Endothelial cell of umbilical vein (primary cell): ENCODE measurements around the gene EDRF1. TPM values are rescaled to one million over a fixed set of nuclear protein-coding genes. Genes with fewer than 3 reads are reported as not detected.

Source experiments
- BruUV-seq: library from RNA; stranded (reverse); fragments of 400-500 nt; replicated peaks from 2 replicates; lab custom pipeline; 2021; lab: Mats Ljungman, UMichigan
- CTCF ChIA-PET: fragments of 300-600, 350-600 bp; sonication (Branson Sonifier 250); formaldehyde crosslinking; loops from one replicate; lab custom pipeline; 2021; ENCODE audit warnings: antibody characterized with exemption, inconsistent platforms; lab: Charles Lee
- POLR2A ChIA-PET: fragments of 300-600, 350-600 bp; sonication (Branson Sonifier 250); formaldehyde crosslinking; loops from one replicate; lab custom pipeline; 2021; ENCODE audit warnings: antibody characterized with exemption, inconsistent platforms; lab: Charles Lee
- DNase-seq: peaks from one replicate; pipeline ENCODE4 v3.0.0-alpha.2; 2011; ENCODE audit warnings: low read depth, low spot score
- FAIRE-seq: peaks from 2 replicates; lab custom pipeline; 2011; peaks lifted over from hg19 to GRCh38; lab: Jason Lieb, UNC
- H2AFZ ChIP-seq: 2 replicates; pipeline ENCODE4 v1.6.0; 2012; ENCODE audit warnings: low read depth, low read length, control low read depth, inconsistent platforms
- H3K27ac ChIP-seq: 2 replicates; pipeline ENCODE4 v1.5.1; 2011; ENCODE audit warnings: low read depth, mild to moderate bottlenecking, control low read depth, low read length, moderate library complexity; ENCODE audit not compliant: insufficient read depth
- H3K27me3 ChIP-seq, 2 experiments: 2 replicates each; pipeline versions ENCODE4 v1.6.0 to v1.6.1; 2011; ENCODE audit warnings: low read length in 2 of 2, mixed read lengths in 1 of 2; ENCODE audit not compliant: control insufficient read depth in 2 of 2, insufficient read depth in 2 of 2
- H3K36me3 ChIP-seq, 2 experiments: 2 replicates in 1 of 2; 3 replicates in 1 of 2; pipeline ENCODE4 v1.5.1; 2011; ENCODE audit warnings: low read length in 2 of 2, mild to moderate bottlenecking in 1 of 2, moderate library complexity in 1 of 2; ENCODE audit not compliant: control insufficient read depth in 2 of 2, insufficient read depth in 2 of 2; ENCODE audit errors: extremely low read depth in 1 of 2
- H3K4me1 ChIP-seq: 3 replicates; pipeline ENCODE4 v1.5.1; 2011; ENCODE audit warnings: mild to moderate bottlenecking, low read length; ENCODE audit not compliant: control insufficient read depth, insufficient read depth; ENCODE audit errors: extremely low read depth
- H3K4me2 ChIP-seq: 2 replicates; pipeline ENCODE4 v1.6.1; 2011; ENCODE audit warnings: low read length, control low read depth, mixed read lengths; ENCODE audit not compliant: insufficient read depth
- H3K4me3 ChIP-seq, 3 experiments: fragments of 200-600 bp in 1 of 3; sonication (generic), shearing (Covaris generic) in 1 of 3; replicated peaks in 1 of 3; 2 replicates each; pipeline ENCODE4 v1.5.1; 2011 to 2016; ENCODE audit warnings: control low read depth in 3 of 3, low read length in 3 of 3, mild to moderate bottlenecking in 2 of 3, inconsistent platforms in 1 of 3, low read depth in 1 of 3, moderate library complexity in 1 of 3; ENCODE audit not compliant: insufficient read depth in 1 of 3
- H3K79me2 ChIP-seq: 2 replicates; pipeline ENCODE4 v1.6.0; 2012; ENCODE audit warnings: low read length, inconsistent platforms; ENCODE audit not compliant: control insufficient read depth, insufficient read depth
- H3K9ac ChIP-seq: replicated peaks from 2 replicates; pipeline ENCODE3; 2011; ENCODE audit warnings: low read length, control low read depth; ENCODE audit not compliant: insufficient read depth; ENCODE audit errors: extremely low read depth
- H3K9me1 ChIP-seq: replicated peaks from 3 replicates; pipeline ENCODE4 v1.6.0; 2011; ENCODE audit warnings: mild to moderate bottlenecking, low read length; ENCODE audit not compliant: control insufficient read depth, insufficient read depth; ENCODE audit errors: extremely low read depth
- H3K9me3 ChIP-seq: replicated peaks from 2 replicates; pipeline ENCODE4 v1.5.1; 2012; ENCODE audit warnings: low read length, inconsistent platforms; ENCODE audit not compliant: control insufficient read depth, insufficient read depth
- H4K20me1 ChIP-seq: replicated peaks from 2 replicates; pipeline ENCODE3; 2011; ENCODE audit warnings: mild to moderate bottlenecking, low read length; ENCODE audit not compliant: control insufficient read depth, insufficient read depth; ENCODE audit errors: extremely low read depth
- EZH2 ChIP-seq: IDR thresholded peaks from 2 replicates; pipeline ENCODE4 v1.6.1; 2012; ENCODE audit warnings: borderline replicate concordance, low read depth, mild to moderate bottlenecking, moderate library complexity, low read length, inconsistent platforms; ENCODE audit not compliant: severe bottlenecking
- FOS ChIP-seq: IDR thresholded peaks from 2 replicates; pipeline ENCODE4 v1.6.1; 2011; ENCODE audit warnings: mild to moderate bottlenecking, low read length, moderate library complexity, borderline replicate concordance; ENCODE audit not compliant: insufficient read depth
- GATA2 ChIP-seq: IDR thresholded peaks from 2 replicates; pipeline ENCODE4 v1.7.0; 2011; ENCODE audit warnings: low read depth, mild to moderate bottlenecking, moderate library complexity, mixed read lengths, low read length; ENCODE audit not compliant: insufficient read length, insufficient read depth
- JUN ChIP-seq: IDR thresholded peaks from 2 replicates; pipeline ENCODE4 v1.6.1; 2011; ENCODE audit warnings: borderline replicate concordance, low read depth; ENCODE audit not compliant: insufficient read length, insufficient read depth
- MYC ChIP-seq: IDR thresholded peaks from one replicate; pipeline ENCODE4 v1.6.1; 2011; ENCODE audit warnings: mild to moderate bottlenecking, low read depth, low read length
- POLR2A ChIP-seq: IDR thresholded peaks from 2 replicates; pipeline ENCODE4 v1.6.1; 2012; ENCODE audit warnings: low read depth, mild to moderate bottlenecking, control low read depth, low read length
- POLR2AphosphoS5 ChIP-seq: IDR thresholded peaks from 2 replicates; pipeline ENCODE4 v1.6.1; 2012; ENCODE audit warnings: low read depth, mild to moderate bottlenecking, control low read depth, low read length, moderate library complexity; ENCODE audit not compliant: insufficient read depth
- dilution Hi-C: fragments of 300-500 bp; cut with MboI; formaldehyde crosslinking; loops from one replicate; pipeline ENCODE4 v1.15.0; 2019; ENCODE audit warnings: low sequenced_read_pairs; ENCODE audit not compliant: extremely low pct_ligation_motif_present
- intact Hi-C: fragments of 100-400 bp; cut with micrococcal nuclease; formaldehyde crosslinking; loops from one replicate; pipeline ENCODE4 v1.10.0; 2022
- polyA plus RNA-seq, 4 experiments: library from polyadenylated mRNA; depleted of rRNA in 3 of 4; stranded (reverse) in 3 of 4; unstranded in 1 of 4; fragments of >200 nt; gene quantifications; 2 replicates each; pipeline versions ENCODE4 v1.2.1 to v1.2.3, GENCODE V29; 2011 to 2012; ENCODE audit warnings: missing spikeins in 1 of 4
- total RNA-seq: library from RNA; stranded (reverse); gene quantifications from 2 replicates; pipeline ENCODE4 v1.2.3, GENCODE V29; 2021
- TF ChIP-seq, protein P1 (sequence below), 2 donors: IDR thresholded peaks; 1 replicate in 1 of 2; 2 replicates in 1 of 2; pipeline ENCODE4 v1.5.1; 2011; ENCODE audit warnings: low read length in 2 of 2, mild to moderate bottlenecking in 2 of 2, moderate library complexity in 2 of 2, control low read depth in 1 of 2, inconsistent platforms in 1 of 2, low read depth in 1 of 2; ENCODE audit not compliant: insufficient read depth in 1 of 2; ENCODE audit errors: extremely low read depth in 1 of 2
- TF ChIP-seq, protein P2 (sequence below): IDR thresholded peaks from 2 replicates; pipeline ENCODE4 v1.6.1; 2011; ENCODE audit not compliant: insufficient read depth, insufficient read length

Gene EDRF1
- total and polyA plus RNA-seq, 2 donors (not counting 3 experiments of a cell fraction or from before 2014, with no cell fraction given): 11.6 to 27.8 TPM

GRCh38 chr10:125812128-125812750 is 92.7 kb downstream of the EDRF1 start:
- dilution Hi-C loops: no loop called here
- Histone ChIP-seq H3K4me2 (no peak overlapping the region), H3K9me1 (no peaks in the 10 kb centered on the region), H3K9ac (no peak overlapping the region), H3K27me3 (no peaks in the 10 kb centered on the region), H3K36me3 (peaks cover 5 to 6% of the 10 kb centered on the region in 2 experiments), H3K27ac (no peak overlapping the region), H3K4me1 (no peaks in the 10 kb centered on the region), H2AFZ (no peak overlapping the region), H3K79me2 (no peaks in the 10 kb centered on the region), H3K9me3 (no peaks in the 10 kb centered on the region), H4K20me1 (no peaks in the 10 kb centered on the region), H3K4me3 (no peak overlapping the region)
- intact Hi-C loops: no loop called here
- ChIA-PET CTCF (no interaction called here), POLR2A (no interaction called here)
- FAIRE-seq (no peak), DNase-seq (no peak)
- TF ChIP-seq EZH2 (no peak), POLR2AphosphoS5 (no peak), FOS (no peak), JUN (no peak), MYC (no peak), GATA2 (no peak), POLR2A (no peak)
- TF ChIP-seq, protein P1, sequence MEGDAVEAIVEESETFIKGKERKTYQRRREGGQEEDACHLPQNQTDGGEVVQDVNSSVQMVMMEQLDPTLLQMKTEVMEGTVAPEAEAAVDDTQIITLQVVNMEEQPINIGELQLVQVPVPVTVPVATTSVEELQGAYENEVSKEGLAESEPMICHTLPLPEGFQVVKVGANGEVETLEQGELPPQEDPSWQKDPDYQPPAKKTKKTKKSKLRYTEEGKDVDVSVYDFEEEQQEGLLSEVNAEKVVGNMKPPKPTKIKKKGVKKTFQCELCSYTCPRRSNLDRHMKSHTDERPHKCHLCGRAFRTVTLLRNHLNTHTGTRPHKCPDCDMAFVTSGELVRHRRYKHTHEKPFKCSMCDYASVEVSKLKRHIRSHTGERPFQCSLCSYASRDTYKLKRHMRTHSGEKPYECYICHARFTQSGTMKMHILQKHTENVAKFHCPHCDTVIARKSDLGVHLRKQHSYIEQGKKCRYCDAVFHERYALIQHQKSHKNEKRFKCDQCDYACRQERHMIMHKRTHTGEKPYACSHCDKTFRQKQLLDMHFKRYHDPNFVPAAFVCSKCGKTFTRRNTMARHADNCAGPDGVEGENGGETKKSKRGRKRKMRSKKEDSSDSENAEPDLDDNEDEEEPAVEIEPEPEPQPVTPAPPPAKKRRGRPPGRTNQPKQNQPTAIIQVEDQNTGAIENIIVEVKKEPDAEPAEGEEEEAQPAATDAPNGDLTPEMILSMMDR (IDR thresholded peaks at IDR 0.05; ENCODE audit: extremely low read depth in 1 of 2, insufficient read depth in 1 of 2, low read depth in 1 of 2, low read length in 2 of 2): no peak
- TF ChIP-seq, protein P2, sequence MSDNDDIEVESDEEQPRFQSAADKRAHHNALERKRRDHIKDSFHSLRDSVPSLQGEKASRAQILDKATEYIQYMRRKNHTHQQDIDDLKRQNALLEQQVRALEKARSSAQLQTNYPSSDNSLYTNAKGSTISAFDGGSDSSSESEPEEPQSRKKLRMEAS: no peak
- BruUV-seq: no TSS peak

Other genes starting within 250 kb of the EDRF1 start
- gene TEX36, start 36.5 kb upstream of the EDRF1 start, total RNA-seq: not detected in 2 replicates
- gene TEX36, start 36.5 kb upstream of the EDRF1 start, polyA plus RNA-seq: not detected in 2 replicates
- gene MMP21, start 56.1 kb downstream of the EDRF1 start, total RNA-seq: not detected in 2 replicates
- gene MMP21, start 56.1 kb downstream of the EDRF1 start, polyA plus RNA-seq: 0.06 TPM in 1 of 2 replicates, not detected in the other
- 38.4 and 40.2 TPM in 2 replicates for gene UROS, start 103.5 kb downstream of the EDRF1 start, total RNA-seq
- 42.0 and 52.6 TPM in 2 replicates for gene UROS, start 103.5 kb downstream of the EDRF1 start, polyA plus RNA-seq
- gene BCCIP, start 103.8 kb downstream of the EDRF1 start, total RNA-seq: 61.3 and 73.5 TPM in 2 replicates
- gene BCCIP, start 103.8 kb downstream of the EDRF1 start, polyA plus RNA-seq: 9.4 and 14.5 TPM in 2 replicates
- gene DHX32, start 161.6 kb downstream of the EDRF1 start, total RNA-seq: 29.6 and 31.9 TPM in 2 replicates
- gene DHX32, start 161.6 kb downstream of the EDRF1 start, polyA plus RNA-seq: 15.5 and 17.1 TPM in 2 replicates
- 1.4 and 1.6 TPM in 2 replicates for gene FANK1, start 176.9 kb downstream of the EDRF1 start, total RNA-seq
- gene FANK1, start 176.9 kb downstream of the EDRF1 start, polyA plus RNA-seq: 1.9 and 2.0 TPM in 2 replicates